GDM1 (cell line): ENCODE results near the gene HOGA1.
"Not testable (repeated sequence)": the region's sequence is repeated elsewhere in the genome, so short reads cannot be mapped to it uniquely, and the experiment has no call there.

Experiments
- DNase-seq: peaks from one replicate; lab custom pipeline; 2025; lab: John Stamatoyannopoulos, UW

Gene HOGA1

DNA sequence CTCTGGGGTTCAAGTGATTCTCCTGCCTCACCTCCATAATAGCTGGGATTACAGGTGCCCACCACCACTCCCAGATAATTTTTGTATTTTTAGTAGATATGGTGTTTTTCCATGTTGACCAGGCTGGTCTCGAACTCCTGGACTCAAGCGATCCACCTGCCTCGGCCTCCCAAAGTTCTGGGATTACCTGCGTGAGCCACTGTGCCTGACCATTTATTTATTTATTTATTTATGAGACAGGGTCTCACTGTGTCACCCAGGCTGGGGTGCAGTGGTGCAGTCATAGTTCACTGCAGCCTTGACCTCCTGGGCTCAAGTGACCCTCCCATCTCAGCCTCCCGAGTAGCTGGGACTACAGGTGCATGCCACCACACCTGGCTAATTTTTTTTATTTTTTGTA is 29.9 kb upstream of the HOGA1 start:
- not testable (repeated sequence) for DNase-seq

DNA sequence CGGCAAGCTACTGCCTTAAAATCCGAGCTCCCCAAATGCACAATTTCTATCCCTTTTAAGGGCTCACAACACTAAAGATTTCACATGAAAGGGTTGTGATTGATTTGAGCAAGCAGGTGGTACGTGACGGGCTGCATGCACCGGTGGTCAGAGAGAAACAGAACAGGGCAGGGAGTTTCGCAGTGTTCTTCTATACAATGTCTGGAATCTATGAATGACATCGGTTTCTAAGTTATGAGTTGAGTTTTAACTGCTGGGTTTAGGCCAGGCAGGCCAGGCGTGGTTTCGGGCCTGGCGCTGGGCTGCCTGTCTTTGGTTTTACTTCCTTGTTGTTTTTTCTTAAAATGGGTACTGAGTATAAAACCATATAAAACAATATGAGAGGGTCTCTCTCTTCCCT is 28.6 kb upstream of the HOGA1 start:
- DNase-seq, result not testable (repeated sequence)

DNA sequence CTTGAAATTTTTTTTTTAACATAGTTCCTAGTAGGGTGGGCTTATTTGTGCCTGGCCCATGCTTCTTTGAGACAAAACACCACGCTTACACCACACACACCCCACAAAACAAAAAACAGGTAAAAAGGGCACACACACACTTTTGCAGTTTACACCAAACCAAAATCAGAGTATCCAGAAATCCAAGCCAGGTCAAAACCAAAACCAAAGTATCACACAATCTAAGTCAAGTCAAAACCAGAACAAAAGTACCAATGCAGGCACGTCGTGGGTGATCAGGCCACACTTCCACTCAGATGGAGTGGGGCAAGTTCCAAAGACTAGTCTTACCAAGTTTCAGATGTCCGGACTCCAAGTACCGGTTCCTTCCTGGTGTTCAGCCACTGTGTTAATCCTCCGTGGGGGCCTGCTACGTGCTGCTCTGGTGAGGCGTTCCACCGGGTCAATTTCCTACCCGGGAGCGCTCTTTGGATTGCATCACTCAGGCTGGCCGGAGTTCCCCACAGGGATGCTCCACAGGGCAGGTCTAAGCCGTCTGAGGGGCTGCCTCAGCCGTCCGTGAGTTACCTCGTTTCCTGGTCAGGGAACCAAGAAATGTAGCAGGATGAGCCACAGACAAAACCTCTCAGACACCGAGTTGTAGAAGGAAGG is 23.3 kb upstream of the HOGA1 start:
- DNase-seq, result not testable (repeated sequence)

DNA sequence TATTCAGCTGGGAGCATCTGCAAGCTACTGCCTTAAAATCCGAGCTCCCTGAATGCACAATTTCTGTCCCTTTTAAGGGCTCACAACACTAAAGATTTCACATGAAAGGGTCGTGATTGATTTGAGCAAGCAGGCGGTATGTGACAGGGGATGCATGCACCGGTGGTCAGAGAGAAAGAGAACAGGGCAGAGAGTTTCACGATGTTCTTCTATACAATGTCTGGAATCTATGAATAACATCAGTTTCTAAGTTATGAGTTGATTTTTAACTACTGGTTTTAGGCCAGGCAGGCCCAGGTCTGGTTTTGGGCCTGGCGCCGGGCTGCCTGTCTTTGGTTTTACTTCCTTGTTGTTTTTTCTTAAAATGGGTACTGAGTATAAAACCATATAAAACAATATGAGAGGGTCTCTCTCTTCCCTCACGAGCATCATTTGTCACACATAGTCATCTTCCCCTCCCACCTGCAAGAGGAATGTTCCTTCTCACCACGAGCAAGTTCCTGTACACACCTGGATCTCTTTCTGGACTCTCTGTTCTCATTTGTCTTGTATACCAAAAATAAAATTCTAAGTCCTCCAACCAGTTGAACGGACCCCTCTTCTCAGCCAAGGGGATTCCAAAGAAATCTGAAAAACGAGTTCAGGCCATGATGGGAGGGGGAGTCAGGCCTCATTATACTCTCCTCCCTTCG is 22.7 kb upstream of the HOGA1 start:
- not testable (repeated sequence) for DNase-seq

DNA sequence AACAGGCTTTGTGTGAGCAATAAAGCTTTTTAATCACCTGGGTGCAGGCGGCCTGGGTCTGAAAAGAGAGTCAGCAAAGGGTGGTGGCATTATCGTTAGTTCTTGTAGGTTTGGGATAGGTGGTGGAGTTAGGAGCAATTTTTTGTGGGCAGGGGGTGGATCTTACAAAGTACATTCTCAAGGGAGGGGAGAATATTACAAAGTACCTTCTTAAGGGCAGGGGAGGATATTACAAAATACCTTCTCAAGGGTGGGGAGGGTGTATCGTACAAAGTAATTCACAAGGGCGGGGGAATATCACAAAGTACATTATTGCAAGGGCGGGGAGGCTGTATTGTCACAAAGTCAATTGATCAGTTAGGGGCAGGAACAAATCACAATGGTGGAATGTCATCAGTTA is 21.9 kb upstream of the HOGA1 start:
- DNase-seq, result not testable (repeated sequence)

DNA sequence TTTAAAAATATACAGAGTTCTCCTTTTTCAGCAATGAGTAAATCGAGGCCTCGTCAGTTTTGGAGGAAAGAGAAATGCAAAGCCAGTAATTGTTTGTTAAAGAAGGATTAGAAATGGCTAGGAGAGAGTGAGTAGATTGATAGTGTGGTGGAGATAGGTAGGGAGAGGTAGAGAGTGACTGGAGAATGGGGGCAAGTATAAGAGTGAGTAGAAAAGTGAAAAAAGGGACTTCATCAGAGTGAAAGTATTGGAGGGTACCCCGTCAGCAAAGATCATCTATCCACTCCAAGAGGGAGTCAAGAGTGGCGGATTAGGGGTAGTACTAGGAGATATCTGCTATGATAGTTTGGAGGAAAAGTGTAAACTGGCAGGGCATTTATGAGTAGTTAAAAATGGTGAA is 20.9 kb upstream of the HOGA1 start:
- no peak for DNase-seq

DNA sequence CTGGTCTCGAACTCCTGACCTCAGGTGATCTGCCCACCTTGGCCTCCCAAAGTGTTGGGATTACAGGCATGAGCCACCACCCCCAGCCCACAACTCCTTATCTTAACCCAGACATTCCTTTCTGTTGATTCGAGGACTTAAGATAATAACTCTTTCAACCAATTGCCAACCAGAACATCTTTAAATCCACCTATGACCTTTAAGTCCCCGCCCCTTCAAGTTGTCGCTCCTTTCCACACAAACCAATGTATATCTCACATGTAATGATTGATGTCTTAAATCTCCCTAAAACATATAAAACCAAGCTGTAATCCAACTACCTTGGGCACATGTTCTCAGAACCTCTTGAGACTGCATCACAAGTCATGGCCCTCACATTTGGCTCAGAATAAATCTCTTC is 19.4 kb upstream of the HOGA1 start:
- DNase-seq, result no peak

DNA sequence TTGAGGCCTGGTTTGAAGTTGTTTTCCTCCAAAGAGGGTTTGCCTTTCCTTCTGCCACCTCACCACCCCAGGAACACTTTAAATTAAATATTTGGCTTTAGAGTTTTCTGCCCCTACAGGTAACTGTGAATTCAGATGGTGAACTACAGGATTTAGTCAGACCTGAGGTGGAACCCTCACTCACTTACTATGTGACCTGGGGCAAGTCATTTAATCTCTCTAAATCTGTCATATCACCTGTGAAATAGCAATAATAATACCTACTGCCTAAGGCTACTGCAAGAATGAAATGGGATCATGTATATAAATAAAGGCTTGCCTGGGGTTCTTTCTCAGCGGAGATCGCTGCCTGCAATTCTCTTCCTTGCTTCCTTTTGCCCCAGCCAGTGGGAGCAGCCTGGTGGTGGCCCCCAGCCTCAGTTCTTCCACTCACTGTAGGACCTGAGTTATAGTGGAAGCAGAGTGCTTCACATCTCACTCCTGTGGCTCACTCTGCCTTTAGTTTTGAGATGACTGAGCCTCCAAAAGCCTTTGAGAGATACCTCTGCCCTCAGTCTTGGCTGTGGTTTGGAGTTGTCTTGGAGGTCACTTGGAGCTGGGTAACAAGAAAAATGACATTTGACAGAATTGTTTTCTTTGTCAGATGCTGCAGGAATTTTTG is 17.7 kb upstream of the HOGA1 start:
- DNase-seq, result no peak

DNA sequence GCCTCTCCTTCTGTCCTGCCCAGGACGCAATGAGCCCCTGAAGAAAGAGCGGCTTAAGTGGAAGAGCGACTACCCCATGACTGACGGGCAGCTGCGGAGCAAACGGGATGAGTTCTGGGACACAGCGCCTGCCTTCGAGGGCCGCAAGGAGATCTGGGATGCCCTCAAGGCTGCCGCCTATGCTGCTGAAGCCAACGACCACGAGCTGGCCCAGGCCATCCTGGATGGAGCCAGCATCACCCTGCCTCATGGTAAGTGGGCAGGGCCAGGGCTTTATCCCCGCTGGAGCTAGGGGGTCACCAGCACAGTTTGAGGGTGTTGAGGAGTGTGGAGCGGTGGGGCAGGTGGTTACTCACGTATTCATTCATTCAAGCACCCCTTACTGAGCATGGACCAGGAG is 16.3 kb upstream of the HOGA1 start:
- no peak for DNase-seq

DNA sequence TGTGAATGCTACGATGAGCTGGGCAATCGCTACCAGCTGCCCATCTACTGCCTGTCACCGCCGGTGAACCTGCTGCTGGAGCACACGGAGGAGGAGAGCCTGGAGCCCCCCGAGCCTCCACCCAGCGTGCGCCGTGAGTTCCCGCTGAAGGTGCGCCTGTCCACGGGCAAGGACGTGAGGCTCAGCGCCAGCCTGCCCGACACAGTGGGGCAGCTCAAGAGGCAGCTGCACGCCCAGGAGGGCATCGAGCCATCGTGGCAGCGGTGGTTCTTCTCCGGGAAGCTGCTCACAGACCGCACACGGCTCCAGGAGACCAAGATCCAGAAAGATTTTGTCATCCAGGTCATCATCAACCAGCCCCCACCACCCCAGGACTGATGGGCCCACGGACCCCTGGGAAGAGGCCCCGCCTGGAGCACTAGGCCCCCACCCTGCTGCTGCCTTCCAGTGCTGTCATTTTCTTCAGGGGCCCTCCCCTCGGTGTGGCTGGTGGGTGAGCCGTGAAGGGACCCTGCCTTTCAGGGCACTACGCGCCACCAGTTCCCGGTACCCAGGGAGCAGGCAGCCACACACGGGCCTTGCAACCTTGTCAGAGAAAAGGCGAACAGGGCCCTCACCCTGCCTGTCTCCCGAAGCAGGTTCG is 13.9 kb upstream of the HOGA1 start:
- no peak for DNase-seq

DNA sequence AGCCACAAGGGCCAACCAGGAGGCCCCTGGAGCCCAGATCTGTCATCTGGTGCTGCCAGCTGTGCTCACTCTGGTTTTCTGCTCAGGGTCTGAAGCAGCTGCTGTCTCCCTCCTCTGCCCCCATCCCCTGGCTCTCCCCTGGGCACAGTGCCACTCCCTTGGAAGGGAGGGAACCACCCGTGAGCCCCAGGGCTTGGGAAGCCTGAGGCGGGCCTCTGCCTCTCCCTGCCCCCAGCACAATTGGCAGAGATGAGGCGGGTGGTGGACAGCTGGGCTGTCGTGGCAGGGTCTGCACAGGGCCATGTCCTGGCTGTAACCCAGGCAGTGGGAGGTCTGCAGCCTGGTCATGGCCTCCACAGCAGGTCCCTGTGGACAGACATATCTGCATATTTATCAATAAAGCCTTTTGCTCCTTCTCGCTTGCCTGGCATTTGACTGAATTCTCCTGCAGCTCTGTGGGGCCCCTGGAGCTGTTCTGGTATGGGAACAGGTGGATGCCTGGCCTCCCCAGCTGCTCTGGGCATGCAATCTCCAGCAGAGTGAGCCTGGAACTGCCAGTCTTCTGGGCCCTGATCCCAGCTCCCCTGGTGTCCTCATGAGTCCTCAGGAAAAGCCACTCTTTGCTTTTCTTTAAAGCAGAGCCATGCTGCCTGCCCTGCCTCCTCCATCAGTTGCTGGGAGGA is 13.3 kb upstream of the HOGA1 start:
- DNase-seq, result no peak

DNA sequence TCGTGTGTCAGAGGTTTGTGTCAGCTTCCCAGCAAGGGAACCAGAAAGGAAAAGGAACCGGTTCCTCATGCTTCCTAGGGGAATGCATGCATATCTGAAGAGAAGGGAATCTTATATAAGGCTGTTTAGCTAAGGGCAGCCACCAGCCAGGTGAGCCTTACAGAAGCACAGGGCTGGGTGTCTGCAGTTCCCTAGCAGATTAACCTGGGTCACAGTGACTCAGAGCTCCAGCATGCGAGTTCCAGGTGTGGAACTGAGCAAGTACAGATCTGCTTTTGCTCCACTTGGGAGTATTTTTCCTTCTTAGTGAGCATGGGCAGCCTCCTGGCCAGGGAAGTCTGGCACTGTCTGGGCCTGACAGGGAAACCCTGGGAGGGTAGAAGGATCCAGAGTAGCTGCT is 12.6 kb upstream of the HOGA1 start:
- no peak for DNase-seq

DNA sequence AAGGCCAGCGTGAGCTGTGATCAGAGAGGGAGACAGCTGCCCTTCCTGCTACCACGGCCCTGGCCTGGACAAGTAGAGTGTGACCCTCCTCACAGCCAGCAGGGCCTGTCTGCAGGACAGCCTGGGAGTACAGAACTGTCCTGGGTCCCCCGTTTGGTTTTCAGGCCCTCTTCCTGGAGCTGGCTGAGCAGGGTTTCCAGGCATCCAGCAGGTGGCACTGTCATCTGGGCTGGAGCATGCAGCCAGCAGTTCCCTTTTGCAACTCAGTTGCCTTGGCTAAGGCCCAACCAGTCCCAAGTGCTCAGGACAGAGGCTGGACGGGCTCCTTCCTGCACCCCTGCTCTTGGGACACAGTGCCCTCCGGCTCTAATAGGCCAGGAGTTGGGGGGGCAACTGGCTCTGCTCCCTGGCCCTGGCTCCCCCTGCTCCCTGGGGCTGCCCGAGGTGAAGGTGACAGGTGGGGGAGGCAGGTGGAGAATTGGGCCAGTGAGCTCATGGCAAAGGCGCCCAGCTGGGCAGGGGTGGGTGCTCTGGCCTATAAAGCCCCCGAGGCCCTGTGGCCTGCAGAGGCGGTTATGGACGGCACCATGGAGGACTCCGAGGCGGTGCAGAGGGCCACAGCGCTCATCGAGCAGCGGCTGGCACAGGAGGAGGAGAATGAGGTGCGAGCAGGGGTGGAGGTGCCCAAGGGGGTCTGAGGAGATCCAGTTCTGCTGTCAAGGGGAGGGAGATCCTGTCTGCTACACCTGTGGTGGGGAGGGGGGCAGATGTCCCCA is 11.8 kb upstream of the HOGA1 start, which contains the start of gene ANKRD2:
TSS of gene ANKRD2 (plus strand) at position 566 of the 776 bp plus-strand sequence. CDS start at position 576, 10 bp downstream.
- peak; percentile 58 for DNase-seq

DNA sequence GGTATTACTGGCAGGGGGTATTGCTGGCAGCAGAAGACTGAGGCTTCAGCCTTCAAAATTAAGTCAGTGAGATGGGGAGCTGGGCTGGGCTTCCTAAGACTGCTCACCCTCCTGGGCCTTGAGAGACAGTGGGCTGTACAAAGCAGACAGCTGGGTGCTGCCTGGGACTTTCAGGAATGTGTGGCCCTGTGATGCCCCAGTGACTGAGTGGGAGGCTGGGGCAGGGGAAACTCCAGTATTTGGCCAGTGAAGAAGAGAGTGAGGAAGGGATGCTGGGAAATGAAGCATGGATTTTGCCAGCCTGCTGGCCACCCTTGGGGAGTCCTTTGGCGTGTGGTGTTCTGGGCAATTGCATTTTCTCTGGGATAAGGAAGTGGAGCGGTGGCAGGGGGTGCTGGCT is 11.2 kb upstream of the HOGA1 start:
- no peak for DNase-seq

DNA sequence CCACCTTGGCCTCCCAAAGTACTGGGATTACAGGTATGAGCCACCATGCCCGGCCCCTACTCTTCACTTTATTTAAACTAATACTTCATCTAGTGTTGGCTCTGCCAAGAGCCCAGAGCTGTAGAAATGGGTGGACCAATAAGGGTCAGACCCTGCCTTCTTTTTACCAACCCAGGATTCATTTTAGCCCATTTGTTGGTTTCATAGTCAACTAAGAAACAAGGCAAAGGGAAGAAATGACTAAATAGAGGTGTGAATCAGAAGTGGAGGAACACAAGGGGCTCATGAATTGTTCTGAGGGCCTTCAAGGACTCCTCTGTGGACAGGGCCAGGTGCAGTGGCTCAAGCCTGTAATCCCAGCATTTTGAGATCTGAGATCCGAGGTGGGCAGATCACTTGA is 10.5 kb upstream of the HOGA1 start:
- DNase-seq, result no peak

DNA sequence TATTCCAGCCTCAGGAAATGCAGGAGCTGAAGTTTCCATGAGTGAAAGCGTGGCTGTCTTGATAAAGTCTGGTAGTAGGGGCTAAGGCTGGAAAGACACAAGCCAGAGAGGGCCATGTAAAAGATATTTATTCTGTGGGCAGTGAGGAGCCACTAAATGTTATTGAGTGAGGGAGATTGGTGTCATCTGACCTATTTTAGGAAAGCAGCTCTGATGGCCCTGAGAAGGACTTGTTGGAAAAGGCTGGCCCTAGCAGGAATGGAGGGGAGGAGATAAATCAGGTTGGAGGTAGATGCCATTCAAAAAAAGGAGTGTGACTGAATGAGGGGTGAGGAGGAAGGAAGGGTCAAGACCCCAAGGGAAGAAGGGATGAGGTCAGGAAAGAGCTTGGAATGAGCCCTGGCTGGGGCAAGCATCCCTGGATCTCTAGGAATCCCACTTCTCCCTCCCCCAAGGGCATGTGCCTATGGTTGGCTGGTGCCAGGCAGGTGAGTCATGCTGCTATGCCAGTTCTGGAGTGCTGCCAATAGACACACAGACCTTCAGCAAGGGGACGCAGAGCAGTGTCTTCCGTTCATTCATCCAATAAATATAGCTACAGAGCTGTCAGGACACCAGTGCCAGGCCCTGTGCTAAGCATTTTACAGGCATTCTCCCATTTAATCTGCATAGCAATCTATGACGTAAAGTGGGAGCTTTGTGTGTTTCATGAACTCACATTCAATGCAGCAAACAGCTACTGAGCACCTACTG is 9.6 kb upstream of the HOGA1 start:
- no peak for DNase-seq

DNA sequence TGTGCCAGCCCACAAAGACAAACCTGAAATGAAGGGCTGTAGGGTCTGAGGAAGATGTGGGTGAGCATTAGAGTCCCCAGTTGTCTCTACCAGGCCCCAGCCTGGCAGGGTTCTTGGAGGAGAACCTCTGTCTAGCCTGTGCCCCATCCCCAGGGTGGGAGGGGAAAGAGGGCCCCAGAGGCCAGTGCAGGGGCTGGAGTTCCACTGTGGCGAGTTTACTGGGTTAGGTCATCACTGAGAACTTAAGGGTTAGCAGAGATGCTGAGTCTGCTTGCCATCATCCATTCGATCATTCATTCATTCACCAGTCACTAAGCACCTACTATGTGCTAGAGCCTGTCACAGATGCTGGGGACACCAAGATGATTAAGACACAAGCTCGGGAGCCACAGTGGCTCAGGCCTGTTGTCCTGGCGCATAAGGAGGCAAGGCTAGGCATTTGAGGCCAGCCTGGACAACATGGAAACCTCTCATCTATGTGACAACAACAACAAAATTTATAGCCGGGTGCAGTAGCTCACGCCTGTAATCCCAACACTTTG is 9.0 kb upstream of the HOGA1 start:
- DNase-seq, result no peak

DNA sequence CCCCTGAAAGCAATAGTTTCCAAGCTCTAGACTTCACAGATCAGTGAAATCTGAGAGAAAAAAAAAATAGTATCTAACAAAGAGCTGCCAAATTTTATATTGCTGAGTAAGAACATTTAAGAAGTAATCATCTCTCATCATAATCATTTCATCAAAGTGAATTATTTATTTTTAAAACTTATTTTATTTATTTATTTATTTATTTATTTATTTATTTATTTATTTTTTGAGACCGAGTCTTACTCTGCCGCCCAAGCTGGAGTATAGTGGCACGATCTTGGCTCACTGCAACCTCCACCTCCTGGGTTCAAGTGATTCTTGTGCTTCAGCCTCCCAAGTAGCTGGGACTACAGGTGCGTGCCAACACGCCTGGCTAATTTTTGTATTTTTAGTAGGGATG is 7.7 kb upstream of the HOGA1 start:
- not testable (repeated sequence) for DNase-seq

DNA sequence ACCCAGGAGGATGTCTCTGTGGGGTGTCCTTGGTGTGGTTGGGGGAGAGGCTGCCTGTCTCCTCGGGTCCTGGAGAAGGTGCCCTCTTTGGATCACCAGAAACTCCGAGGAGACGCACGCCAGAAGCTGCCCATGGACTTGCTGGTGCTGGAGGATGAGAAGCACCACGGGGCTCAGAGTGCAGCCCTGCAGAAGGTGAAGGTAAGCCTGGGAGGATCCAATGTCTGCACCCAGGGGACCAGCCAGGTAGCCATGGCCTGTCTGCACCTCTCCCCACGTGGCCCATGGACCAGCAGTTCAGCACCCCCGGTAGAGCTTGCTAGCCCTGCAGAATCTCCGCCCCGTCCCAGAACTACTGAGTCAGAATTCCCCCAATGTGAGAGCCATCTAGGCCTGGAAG is 6.5 kb upstream of the HOGA1 start:
- no peak for DNase-seq

DNA sequence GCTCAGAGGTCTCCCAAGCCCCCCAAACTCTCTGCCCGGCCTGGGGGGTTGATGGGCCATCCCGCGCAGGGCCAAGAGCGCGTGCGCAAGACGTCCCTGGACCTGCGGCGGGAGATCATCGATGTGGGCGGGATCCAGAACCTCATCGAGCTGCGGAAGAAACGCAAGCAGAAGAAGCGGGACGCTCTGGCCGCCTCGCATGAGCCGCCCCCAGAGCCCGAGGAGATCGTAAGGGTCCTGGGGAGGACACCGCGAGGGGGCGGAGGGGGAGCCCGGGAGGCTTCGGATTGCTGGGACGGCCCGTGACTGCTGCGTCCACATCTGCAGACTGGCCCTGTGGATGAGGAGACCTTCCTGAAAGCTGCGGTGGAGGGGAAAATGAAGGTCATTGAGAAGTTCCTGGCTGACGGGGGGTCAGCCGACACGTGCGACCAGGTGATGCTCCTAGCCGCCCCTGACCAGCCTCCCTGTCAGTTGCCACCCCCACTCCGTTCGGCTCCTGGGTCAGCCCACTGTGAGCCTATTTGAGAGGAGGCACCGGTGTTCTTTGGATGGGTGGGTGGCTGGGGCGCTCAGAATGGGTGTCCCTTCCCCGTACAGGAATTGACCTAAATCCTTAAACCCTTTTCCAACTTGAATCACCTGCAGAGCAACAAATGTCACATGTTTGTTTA is 5.9 kb upstream of the HOGA1 start:
- DNase-seq, result no peak
